Esophagus muscularis mucosa (tissue), 4 donors: ENCODE data around the gene PITPNB. TPM values are rescaled to one million over a fixed set of nuclear protein-coding genes. Genes with fewer than 3 reads are reported as not detected.

Experiments
- DNase-seq: peaks from one replicate; pipeline ENCODE4 v3.0.0-alpha.2; 2017; ENCODE audit errors: extremely low spot score
- H3K27ac ChIP-seq, 4 donors: fragments of 200-600 bp; sonication (generic); replicated peaks in 1 of 4; 1 replicate in 3 of 4; 2 replicates in 1 of 4; pipeline ENCODE4 v1.5.1; 2016 to 2019; ENCODE audit warnings: mild to moderate bottlenecking in 1 of 4
- H3K27me3 ChIP-seq, 4 donors: fragments of 200-600 bp; sonication (generic); one replicate each; pipeline versions ENCODE4 v1.5.1 to v1.6.0; 2016 to 2019
- H3K36me3 ChIP-seq, 4 donors: fragments of 200-600 bp; sonication (generic); one replicate each; pipeline ENCODE4 v1.5.1; 2016 to 2019
- H3K4me1 ChIP-seq, 4 donors: fragments of 200-600 bp; sonication (generic); one replicate each; pipeline ENCODE4 v1.5.1; 2016 to 2019
- H3K4me3 ChIP-seq, 4 donors: fragments of 200-600 bp; sonication (generic); 1 replicate in 2 of 4; 2 replicates in 2 of 4; pipeline ENCODE4 v1.5.1; 2016 to 2019; ENCODE audit warnings: mild to moderate bottlenecking in 4 of 4, moderate library complexity in 1 of 4
- H3K9me3 ChIP-seq, 4 donors: fragments of 200-600 bp; sonication (generic); 1 replicate in 3 of 4; 2 replicates in 1 of 4; pipeline ENCODE4 v1.5.1; 2016 to 2019
- CTCF ChIP-seq, 3 experiments: fragments of 200-600 bp in 2 of 3; fragments of 450-650 bp in 1 of 3; sonication (generic) in 2 of 3; IDR thresholded peaks; one replicate each; pipeline ENCODE4 v1.5.1; 2017 to 2019; ENCODE audit warnings: antibody characterized with exemption in 3 of 3, mild to moderate bottlenecking in 2 of 3, moderate library complexity in 1 of 3
- EP300 ChIP-seq: sonication (generic); formaldehyde crosslinking; IDR thresholded peaks from one replicate; pipeline ENCODE4 v1.6.1; 2017; ENCODE audit warnings: antibody characterized with exemption
- POLR2A ChIP-seq: fragments of 450-650 bp; IDR thresholded peaks from one replicate; pipeline ENCODE4 v1.6.1; 2017; ENCODE audit warnings: antibody characterized with exemption, moderate library complexity, mild to moderate bottlenecking, low read depth
- POLR2AphosphoS5 ChIP-seq, 2 donors: sonication (generic); formaldehyde crosslinking; IDR thresholded peaks; one replicate each; pipeline ENCODE4 v1.6.1; 2017; ENCODE audit warnings: antibody characterized with exemption in 2 of 2
- WGBS: methylation state at CpG from one replicate; pipeline ENCODE4 v1.1.5; 2018; 5-methylcytosine and 5-hydroxymethylcytosine counted together
- intact Hi-C: fragments of 100-400 bp; cut with DNase I; formaldehyde crosslinking; loops from one replicate; pipeline ENCODE4 v1.15.1; 2023
- total RNA-seq, 4 donors: library from RNA; depleted of rRNA; stranded (reverse); fragments of >200 nt; gene quantifications; one replicate each; pipeline versions ENCODE4 v1.1.0 to v1.2.1, GENCODE V29; 2016

PITPNB gene
- total RNA-seq, 4 donors from 2014 or later: 70.3 to 99.7 (median 89.3) TPM

- Histone ChIP-seq H3K27ac (no peak overlapping the region), H3K4me1 (peaks cover 0 to 7% (median 5%) of the 10 kb centered on the region in 4 donors), H3K36me3 (no peaks in the 10 kb centered on the region), H3K27me3 (no peaks in the 10 kb centered on the region), H3K4me3 (no peak overlapping the region), H3K9me3 (no peaks in the 10 kb centered on the region)
- intact Hi-C loops: no loop called here
- TF ChIP-seq CTCF (IDR thresholded peaks at IDR 0.05) (no peak), POLR2A (no peak), POLR2AphosphoS5 (IDR thresholded peaks at IDR 0.05) (no peak), EP300 (no peak)
- WGBS: 87% methylated on average over 4 of the region's 4 CpGs
- no peak for DNase-seq
These were observed 103.1 kb downstream of the PITPNB start for GRCh38 chr22:27815826-27816530.

GRCh38 chr22:27814993-27815392, 104.1 kb downstream of the PITPNB start:
- TF ChIP-seq POLR2A: no peak
- no peak for TF ChIP-seq CTCF (IDR thresholded peaks at IDR 0.05)
- TF ChIP-seq EP300: no peak
- TF ChIP-seq POLR2AphosphoS5 (IDR thresholded peaks at IDR 0.05): no peak
- intact Hi-C loops: no loop called here
- Histone ChIP-seq H3K27me3 (no peaks in the 10 kb centered on the region), H3K4me3 (no peak overlapping the region), H3K36me3 (no peaks in the 10 kb centered on the region), H3K27ac (no peak overlapping the region), H3K4me1 (peaks cover 8 to 17% (median 15%) of the 10 kb centered on the region in 4 donors), H3K9me3 (no peaks in the 10 kb centered on the region)
- 90% methylated on average over 6 of the region's 6 CpGs for WGBS
- no peak for DNase-seq

GRCh38 chr22:27811778-27812177, 107.3 kb downstream of the PITPNB start:
- DNase-seq: no peak
- Histone ChIP-seq H3K4me1 (peaks cover 10 to 31% (median 28%) of the 10 kb centered on the region in 4 donors), H3K27ac (peak overlapping the region; percentile 78 to 88 (median 86)), H3K9me3 (no peaks in the 10 kb centered on the region), H3K4me3 (no peak overlapping the region), H3K36me3 (no peaks in the 10 kb centered on the region), H3K27me3 (no peaks in the 10 kb centered on the region)
- WGBS: 98% methylated on average over 3 of the region's 3 CpGs
- intact Hi-C loops: no loop called here
- no peak for TF ChIP-seq CTCF (IDR thresholded peaks at IDR 0.05)
- no peak for TF ChIP-seq POLR2A

GRCh38 chr22:27810609-27811151, 108.4 kb downstream of the PITPNB start:
- Histone ChIP-seq H3K4me1 (peaks cover 10 to 31% (median 28%) of the 10 kb centered on the region in 4 donors), H3K36me3 (no peaks in the 10 kb centered on the region), H3K27ac (peak overlapping the region; percentile 78 to 88 (median 86)), H3K9me3 (no peaks in the 10 kb centered on the region), H3K4me3 (peak overlapping the region; percentile 22 to 33 (median 32)), H3K27me3 (no peaks in the 10 kb centered on the region)
- intact Hi-C loops: no loop called here
- TF ChIP-seq CTCF (IDR thresholded peaks at IDR 0.05) (peak in 1 of 3 experiments; percentile 14), POLR2AphosphoS5 (IDR thresholded peaks at IDR 0.05) (peak; percentile 75 to 79), EP300 (no peak)
- no peak for DNase-seq
- 26% methylated on average over 13 of the region's 15 CpGs for WGBS
